Heart left ventricle (tissue), 16 donors: ENCODE measurements around the gene PLPPR2. TPM values are rescaled to one million over a fixed set of nuclear protein-coding genes. Genes with fewer than 3 reads are reported as not detected.

Experiments
- ATAC-seq, 4 donors: fragments of 200-7000 bp; cut with Tn5 transposase; one replicate each; pipeline ENCODE4 v1.9.1; 2020 to 2022; ENCODE audit warnings: moderate library complexity in 4 of 4, mild to moderate bottlenecking in 3 of 4, moderate number of reproducible peaks in 1 of 4
- DNase-seq, 5 donors: peaks; one replicate each; pipeline ENCODE4 v3.0.0-alpha.2; 2020
- H3K27ac ChIP-seq, 12 donors: fragments of 200-600 bp; sonication (generic) in 4 of 12; one replicate each; pipeline versions ENCODE4 v1.5.0 to v1.8.0; 2016 to 2022; ENCODE audit warnings: mild to moderate bottlenecking in 2 of 12
- H3K27me3 ChIP-seq, 9 donors: fragments of 200-600 bp; sonication (generic) in 2 of 9; one replicate each; pipeline versions ENCODE4 v1.5.1 to v1.8.0; 2016 to 2022; ENCODE audit warnings: mild to moderate bottlenecking in 3 of 9
- H3K36me3 ChIP-seq, 9 donors: fragments of 200-600 bp; sonication (generic) in 2 of 9; one replicate each; pipeline versions ENCODE4 v1.5.0 to v1.8.0; 2018 to 2022; ENCODE audit warnings: mild to moderate bottlenecking in 2 of 9
- H3K4me1 ChIP-seq, 12 donors: fragments of 200-600 bp; sonication (generic) in 4 of 12; one replicate each; pipeline versions ENCODE4 v1.5.0 to v1.8.0; 2016 to 2022; ENCODE audit warnings: mild to moderate bottlenecking in 3 of 12
- H3K4me3 ChIP-seq, 12 donors: fragments of 200-600 bp; sonication (generic) in 4 of 12; one replicate each; pipeline versions ENCODE4 v1.5.0 to v1.8.0; 2017 to 2022; ENCODE audit warnings: mild to moderate bottlenecking in 9 of 12, moderate library complexity in 4 of 12
- H3K9me3 ChIP-seq, 12 donors: fragments of 200-600 bp; sonication (generic) in 4 of 12; one replicate each; pipeline versions ENCODE4 v1.5.0 to v1.8.0; 2016 to 2022; ENCODE audit warnings: mild to moderate bottlenecking in 1 of 12
- POLR2A ChIP-seq, 2 donors: fragments of 450-650 bp; IDR thresholded peaks; one replicate each; pipeline ENCODE4 v1.6.1; 2017; ENCODE audit warnings: antibody characterized with exemption in 2 of 2, mild to moderate bottlenecking in 2 of 2, moderate library complexity in 2 of 2
- WGBS, 4 donors: extraction: QIAGEN DNeasy Blood & Tissue Kit in 2 of 4; methylation state at CpG; one replicate each; pipeline versions ENCODE4 v1.1.5 to v1.1.7; 2013 to 2018; 5-methylcytosine and 5-hydroxymethylcytosine counted together
- intact Hi-C, 10 donors: fragments of 100-400 bp; cut with DNase I; formaldehyde crosslinking; loops; one replicate each; pipeline versions ENCODE4 v1.11.1 to v1.14.2; 2022
- polyA plus RNA-seq, 2 donors: library from polyadenylated mRNA; stranded (reverse); fragments of 200-250 nt; gene quantifications; one replicate each; pipeline ENCODE4 v1.2.3, GENCODE V29; 2013
- total RNA-seq, 9 donors: library from RNA; depleted of rRNA in 2 of 9; stranded (reverse); fragments of >200 nt in 2 of 9; fragmentation: NEBNext Ultra II Directional in 3 of 9; extraction: Animal tissue kit (Norgen Biotek cat#: 25700) in 3 of 9; gene quantifications; one replicate each; pipeline versions ENCODE4 v1.1.0 to v1.2.4, GENCODE V29; 2016 to 2023
- TF ChIP-seq, protein P1 (sequence below), 12 donors: fragments of 200-600 bp; sonication (generic) in 4 of 12; IDR thresholded peaks; one replicate each; pipeline versions ENCODE4 v1.5.0 to v1.8.0; 2018 to 2022; ENCODE audit warnings: antibody characterized with exemption in 12 of 12, mild to moderate bottlenecking in 5 of 12
- donor health status: ischemic (EF 13 %, LVEDD 7.1; RV severe dilation, severe dysfunction).
- donor health status: healthy with polysubstance abuse.
- donor health status: DM: no; HTN: yes; CAD: no.
- donor health status: DM: no; HTN: no; CAD: no.
- donor health status: ischemic (EF 25% LVEDD 6.9; RV normal size, moderate dysfunction).
- donor health status: ischemic (EF 25% LVEDD 5.7; RV mildly dilated, moderate dysfunction).
- donor health status: healthy.
- donor health status: DM: yes; HTN: yes; CAD: no.
- donor health status: ischemic (EF 35%, LVEDD 5.7; RV mildly dilated, moderate dysfunction).
- donor health status: nonischemic (EF 11% LVEDD 7.7; RV severe dilation, severe dysfunction).
- donor health status: DM: yes; HTN: yes; CAD: no.
- donor health status: PGD.
- donor health status: ischemic (EF 29% LVEDD 5.4; RV normal size, mild dysfunction).
- donor health status: nonischemic (EF 23%, LVEDD 6.1; RV moderate dilation, normal function).

Gene PLPPR2
- total and polyA plus RNA-seq, 11 donors: 4.5 to 24.8 (median 11.2) TPM

DNA sequence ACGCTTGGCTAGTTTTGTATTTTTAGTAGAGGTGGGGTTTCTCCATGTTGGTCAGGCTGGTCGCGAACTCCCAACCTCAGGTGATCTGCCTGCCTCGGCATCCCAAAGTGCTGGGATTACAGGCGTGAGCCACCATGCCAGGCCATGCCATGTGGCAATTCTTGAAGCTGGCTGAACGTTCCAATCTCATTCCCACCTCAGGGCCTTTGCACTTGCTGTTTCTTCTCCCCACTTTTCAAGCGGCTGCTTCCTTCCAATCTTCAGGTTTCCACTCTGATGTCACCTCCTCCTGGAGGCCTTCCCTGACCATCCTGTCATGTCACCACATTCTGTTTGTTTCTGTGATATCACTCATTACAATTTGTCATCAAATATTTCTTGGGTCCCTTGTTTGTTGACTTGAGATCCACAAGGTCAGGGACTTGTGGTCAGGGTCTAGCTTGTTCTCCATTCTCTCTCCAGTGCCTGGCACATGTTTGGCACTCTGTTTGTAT lies 24.7 kb downstream of the PLPPR2 start:
- no peak for TF ChIP-seq POLR2A (IDR thresholded peaks at IDR 0.05)
- TF ChIP-seq, protein P1, sequence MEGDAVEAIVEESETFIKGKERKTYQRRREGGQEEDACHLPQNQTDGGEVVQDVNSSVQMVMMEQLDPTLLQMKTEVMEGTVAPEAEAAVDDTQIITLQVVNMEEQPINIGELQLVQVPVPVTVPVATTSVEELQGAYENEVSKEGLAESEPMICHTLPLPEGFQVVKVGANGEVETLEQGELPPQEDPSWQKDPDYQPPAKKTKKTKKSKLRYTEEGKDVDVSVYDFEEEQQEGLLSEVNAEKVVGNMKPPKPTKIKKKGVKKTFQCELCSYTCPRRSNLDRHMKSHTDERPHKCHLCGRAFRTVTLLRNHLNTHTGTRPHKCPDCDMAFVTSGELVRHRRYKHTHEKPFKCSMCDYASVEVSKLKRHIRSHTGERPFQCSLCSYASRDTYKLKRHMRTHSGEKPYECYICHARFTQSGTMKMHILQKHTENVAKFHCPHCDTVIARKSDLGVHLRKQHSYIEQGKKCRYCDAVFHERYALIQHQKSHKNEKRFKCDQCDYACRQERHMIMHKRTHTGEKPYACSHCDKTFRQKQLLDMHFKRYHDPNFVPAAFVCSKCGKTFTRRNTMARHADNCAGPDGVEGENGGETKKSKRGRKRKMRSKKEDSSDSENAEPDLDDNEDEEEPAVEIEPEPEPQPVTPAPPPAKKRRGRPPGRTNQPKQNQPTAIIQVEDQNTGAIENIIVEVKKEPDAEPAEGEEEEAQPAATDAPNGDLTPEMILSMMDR (IDR thresholded peaks at IDR 0.05): no peak
- WGBS, 4 donors: 93 to 97% (median 95%) methylated on average over 7 of the region's 7 CpGs

DNA sequence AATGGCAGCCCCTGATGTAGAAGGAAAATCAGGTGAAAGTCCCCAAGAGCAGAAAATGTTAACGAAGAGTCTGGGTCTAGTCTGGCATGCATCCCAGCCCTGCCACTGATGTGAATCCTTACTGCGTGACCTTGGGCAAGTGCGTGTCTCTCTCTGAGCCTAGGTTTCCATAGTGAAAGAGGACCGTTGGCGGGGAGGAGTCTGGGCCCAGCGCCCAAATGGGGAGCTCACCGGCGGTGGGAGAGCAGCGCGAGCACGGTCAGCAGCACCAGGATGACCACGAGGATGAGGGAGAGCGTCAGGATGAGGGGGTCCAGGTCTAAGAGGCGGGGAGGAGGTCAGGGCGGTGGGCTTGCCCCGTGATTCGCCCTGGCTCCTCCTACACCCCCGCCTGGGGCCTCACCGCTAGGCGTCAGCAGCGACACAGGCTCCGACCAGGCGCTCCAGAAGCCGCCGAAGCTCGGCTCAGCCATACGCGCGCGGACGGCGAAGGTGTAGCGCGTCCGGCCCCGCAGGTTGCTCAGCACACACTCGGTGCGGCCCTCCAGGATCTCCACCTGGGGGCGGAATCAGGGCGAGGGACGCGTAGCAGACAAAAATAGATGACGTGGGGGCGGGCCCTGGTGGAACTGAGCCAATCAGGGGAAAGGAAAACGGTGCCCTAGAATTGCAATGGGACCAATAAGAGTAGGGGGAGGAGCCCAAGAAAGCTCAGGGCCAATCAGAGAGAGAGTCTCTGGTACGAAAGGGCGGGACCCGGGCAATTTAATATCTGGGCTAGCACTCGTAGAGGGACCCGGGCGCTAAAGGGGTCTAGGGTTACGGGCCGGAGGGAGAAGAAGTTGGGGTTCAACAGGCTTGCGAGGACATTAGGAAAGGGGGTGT lies 25.7 kb downstream of the PLPPR2 start:
- peak overlapping the region; percentile 47 to 85 (median 66) for H3K4me3 ChIP-seq
- peak overlapping the region; percentile 35 to 89 (median 84) for H3K27ac ChIP-seq
- WGBS, 4 donors: 2 to 3% (median 2%) methylated on average over 34 to 54 of the region's 54 CpGs
- H3K4me1 ChIP-seq: peaks cover under 1 to 74% (median 41%) of the 10 kb centered on the region in 12 donors
- TF ChIP-seq, protein P1 (IDR thresholded peaks at IDR 0.05): peak; percentile 50 to 90 (median 79)
- TF ChIP-seq POLR2A (IDR thresholded peaks at IDR 0.05): peak in 1 of 2 donors; percentile 87
- intact Hi-C loops: loop anchor here in 7 of 10 donors (1.0 to 10.0 kb wide), 13 partner anchors 34 to 206 kb away; partner anchors contain the start of genes ODAD3 (in 3 of the 7), PRKCSH (in 3 of the 7), ELAVL3 (in 2 of the 7) and CCDC159 (in 1 of the 7)
- peaks cover 0 to 7% (median 5%) of the 10 kb centered on the region in 9 donors for H3K36me3 ChIP-seq
- H3K27me3 ChIP-seq: peaks cover 0 to 16% (median 3%) of the 10 kb centered on the region in 9 donors
- peak; percentile 88 to 93 (median 92) for ATAC-seq
- DNase-seq: peak; percentile 95 to 96 (median 96)
- no peaks in the 10 kb centered on the region for H3K9me3 ChIP-seq

More for the DNA sequence above, 24.7 kb downstream of the PLPPR2 start:
- intact Hi-C loops: loop anchor here (2.0 to 10.0 kb wide), 15 partner anchors 33 to 215 kb away; partner anchors contain the start of genes TSPAN16 (in 7 of the 10), ELAVL3 (in 2 of the 10), ODAD3 (in 2 of the 10) and PRKCSH (in 2 of the 10)
- ATAC-seq (no peak), DNase-seq (no peak)
- no peaks in the 10 kb centered on the region for H3K9me3 ChIP-seq
- H3K36me3 ChIP-seq: peaks cover 0 to 7% (median 5%) of the 10 kb centered on the region in 9 donors
- peaks cover 0 to 16% (median 3%) of the 10 kb centered on the region in 9 donors for H3K27me3 ChIP-seq
- H3K4me3 ChIP-seq: peak overlapping the region in 4 of 12 donors; percentile 64 to 85 (median 71)
- H3K4me1 ChIP-seq: peaks cover 7 to 81% (median 47%) of the 10 kb centered on the region in 12 donors
- peak overlapping the region in 5 of 12 donors; percentile 85 to 89 (median 89) for H3K27ac ChIP-seq

DNA sequence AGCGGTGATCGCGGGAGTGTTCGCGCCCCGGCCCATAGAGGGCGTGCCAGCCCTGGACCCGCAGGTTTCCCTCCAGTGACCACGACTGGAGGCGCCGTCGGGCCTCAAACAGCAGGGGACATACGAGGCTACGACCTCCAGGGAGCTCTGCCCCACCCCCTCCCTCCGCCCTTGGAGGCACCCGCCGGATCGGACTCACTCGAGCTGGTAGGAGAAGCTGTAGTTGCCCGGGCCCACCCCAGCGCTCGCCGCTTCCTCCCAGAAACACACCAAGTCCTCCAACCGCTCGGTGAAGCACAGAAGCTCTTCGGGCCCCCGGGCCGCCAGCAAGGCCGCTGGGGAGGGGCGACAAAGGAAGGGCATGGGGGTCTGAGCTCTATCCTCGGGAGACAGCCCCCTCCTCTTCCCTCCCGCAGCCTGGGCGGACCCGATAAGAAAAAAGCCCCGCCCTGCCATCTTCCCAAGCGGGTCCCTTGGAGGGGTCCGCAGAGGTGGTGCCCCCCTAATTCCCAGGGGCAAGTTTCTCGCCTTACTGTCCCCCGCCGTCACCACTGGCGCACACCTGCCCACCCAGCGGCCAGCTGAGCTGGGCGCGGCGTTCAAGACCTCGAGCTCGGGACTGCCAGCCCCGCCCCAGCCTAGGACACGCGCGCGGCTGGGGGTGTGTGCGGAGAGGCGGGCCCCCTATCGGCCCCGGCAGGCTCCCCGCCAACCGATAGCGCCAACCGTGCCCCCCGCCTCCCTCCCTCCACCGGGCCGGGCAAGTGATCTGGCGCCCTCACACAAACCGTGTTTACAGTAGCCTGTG lies 27.9 kb downstream of the PLPPR2 start:
- intact Hi-C loops: loop anchor here in 6 of 10 donors (5.0 to 10.0 kb wide), 11 partner anchors 34 to 204 kb away; partner anchors contain the start of genes ELAVL3 (in 2 of the 6), ODAD3 (in 2 of the 6), PRKCSH (in 2 of the 6) and CCDC159 (in 1 of the 6)
- Histone ChIP-seq H3K4me1 (peaks cover 0 to 61% (median 29%) of the 10 kb centered on the region in 12 donors), H3K27me3 (peaks cover 0 to 16% (median 3%) of the 10 kb centered on the region in 9 donors), H3K4me3 (peak overlapping the region; percentile 33 to 62 (median 54)), H3K36me3 (peaks cover 0 to 5% (median 1%) of the 10 kb centered on the region in 9 donors), H3K27ac (peak overlapping the region in 2 of 12 donors; percentile 64 to 73), H3K9me3 (no peaks in the 10 kb centered on the region)
- peak; percentile 30 to 83 (median 59) for DNase-seq
- TF ChIP-seq POLR2A (IDR thresholded peaks at IDR 0.05): no peak
- TF ChIP-seq, protein P1 (IDR thresholded peaks at IDR 0.05): peak; percentile 36 to 72 (median 58)
- ATAC-seq: no peak
- WGBS, 4 donors: 1 to 4% (median 3%) methylated on average over 29 to 65 of the region's 65 CpGs
